ENCODE data around the gene NRF1. TPM values are rescaled to one million over a fixed set of nuclear protein-coding genes. Genes with fewer than 3 reads are reported as not detected.

Gene NRF1
- total and polyA plus RNA-seq, 4 experiments from 2014 or later, result 22.8 to 40.0 (median 30.8) TPM

- intact Hi-C loops (cut with micrococcal nuclease), result no loop called here
- peaks cover 21 to 41% (median 35%) of the 10 kb centered on the region in 4 donors for H3K4me1 Mint-ChIP-seq
- peak overlapping the region in 5 of 7 donors; percentile 67 to 89 (median 83) for H3K27ac Mint-ChIP-seq
- POLR2A ChIA-PET (ENCODE audit: partially characterized antibody), result no interaction called here
- peaks cover 0 to 9% of the 10 kb centered on the region in 2 donors for H3K36me3 Mint-ChIP-seq
- Histone ChIP-seq H3K4me1 (ENCODE audit: insufficient read depth, low read length) (peaks cover 12% of the 10 kb centered on the region), H3K4me3 (ENCODE audit: low read length in 2 of 2) (no peak overlapping the region), H3K27me3 (ENCODE audit: insufficient read depth, low read length) (no peaks in the 10 kb centered on the region), H3K27ac (ENCODE audit: low read depth, low read length) (no peak overlapping the region), H3K36me3 (ENCODE audit: insufficient read depth, low read length) (no peaks in the 10 kb centered on the region), H3K9me3 (ENCODE audit: control insufficient read depth in 1 of 2, low read length in 2 of 2) (no peaks in the 10 kb centered on the region)
- H3K4me3 Mint-ChIP-seq, result no peak overlapping the region
- DNase-seq, result no peak
- no peaks in the 10 kb centered on the region for H3K27me3 Mint-ChIP-seq
- CTCF ChIA-PET (ENCODE audit: partially characterized antibody), result interaction anchor here (1.0 to 1.1 kb wide), 3 partner anchors 16 to 106 kb away, joined by 3 read pairs; no protein-coding TSS in a partner anchor
- no peaks in the 10 kb centered on the region for H3K9me3 Mint-ChIP-seq
Observed at GRCh38 chr7:129606803-129607202, 4.7 kb upstream of the NRF1 start.

DNA sequence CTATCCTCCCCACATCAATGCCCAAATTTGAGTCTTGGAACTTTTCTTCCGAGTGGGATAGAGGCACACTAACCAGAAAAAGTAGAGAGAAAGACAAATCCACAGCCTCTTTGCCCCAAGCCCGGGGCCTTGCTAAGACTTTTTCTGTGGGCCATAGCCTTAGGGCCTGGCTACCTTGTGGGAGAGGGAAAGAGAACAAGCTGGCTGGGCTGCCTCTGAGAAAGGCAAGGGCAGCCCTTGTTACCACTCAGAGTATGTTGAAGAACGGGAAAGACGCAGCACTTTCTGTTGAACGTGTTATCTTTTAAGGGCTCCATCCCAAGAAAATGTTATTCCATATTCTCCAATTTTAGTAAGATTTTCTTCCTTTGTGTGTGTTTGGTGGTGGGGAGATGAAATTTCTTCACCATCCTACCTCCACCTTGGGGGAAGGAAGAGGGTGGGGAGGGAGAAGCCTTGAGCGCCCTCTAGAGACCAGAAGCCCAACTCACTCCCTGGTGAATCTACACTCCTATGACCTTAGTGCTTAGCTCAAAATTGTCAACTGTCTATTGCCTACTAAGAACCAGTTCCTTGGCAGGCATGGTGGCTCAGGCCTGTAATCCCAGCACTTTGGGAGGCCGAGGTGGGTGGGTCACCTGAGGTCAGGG, 3.9 kb upstream of the NRF1 start:
- peaks cover 0 to 12% of the 10 kb centered on the region in 2 donors for H3K36me3 Mint-ChIP-seq
- no peaks in the 10 kb centered on the region for H3K9me3 Mint-ChIP-seq
- H3K27me3 ChIP-seq (ENCODE audit: insufficient read depth, low read length), result no peaks in the 10 kb centered on the region
- intact Hi-C loops (cut with micrococcal nuclease), result no loop called here
- peak; percentile 26 to 54 (median 38) for DNase-seq
- H3K27ac Mint-ChIP-seq, result peak overlapping the region in 3 of 7 donors; percentile 32 to 70 (median 36)
- no peak overlapping the region for H3K27ac ChIP-seq (ENCODE audit: low read depth, low read length)
- no peak overlapping the region for H3K4me3 Mint-ChIP-seq
- no peaks in the 10 kb centered on the region for H3K9me3 ChIP-seq (ENCODE audit: control insufficient read depth in 1 of 2, low read length in 2 of 2)
- H3K27me3 Mint-ChIP-seq, result no peaks in the 10 kb centered on the region
- peaks cover 12% of the 10 kb centered on the region for H3K4me1 ChIP-seq (ENCODE audit: insufficient read depth, low read length)
- CTCF ChIA-PET (ENCODE audit: partially characterized antibody), result interaction anchor here (0.7 to 1.2 kb wide), 5 partner anchors 13 to 240 kb away, joined by 3 to 5 read pairs (median 3); no protein-coding TSS in a partner anchor
- POLR2A ChIA-PET (ENCODE audit: partially characterized antibody), result no interaction called here
- H3K4me3 ChIP-seq (ENCODE audit: low read length in 2 of 2), result no peak overlapping the region
- no peaks in the 10 kb centered on the region for H3K36me3 ChIP-seq (ENCODE audit: insufficient read depth, low read length)
- H3K4me1 Mint-ChIP-seq, result peaks cover 22 to 45% (median 37%) of the 10 kb centered on the region in 4 donors

- Histone ChIP-seq H3K4me3 (ENCODE audit: low read length in 2 of 2) (no peak overlapping the region), H3K27me3 (ENCODE audit: insufficient read depth, low read length) (no peaks in the 10 kb centered on the region), H3K9me3 (ENCODE audit: control insufficient read depth in 1 of 2, low read length in 2 of 2) (no peaks in the 10 kb centered on the region), H3K27ac (ENCODE audit: low read depth, low read length) (no peak overlapping the region), H3K36me3 (ENCODE audit: insufficient read depth, low read length) (no peaks in the 10 kb centered on the region), H3K4me1 (ENCODE audit: insufficient read depth, low read length) (peaks cover 28% of the 10 kb centered on the region)
- intact Hi-C loops (cut with micrococcal nuclease), result loop anchor here (2.0 to 5.0 kb wide), 2 partner anchors 177 to 385 kb away; partner anchors contain the start of genes AHCYL2 and STRIP2
- Mint-ChIP-seq H3K36me3 (peaks cover 0 to 16% of the 10 kb centered on the region in 2 donors), H3K4me3 (peak overlapping the region; percentile 46 to 98 (median 94)), H3K27me3 (no peaks in the 10 kb centered on the region), H3K4me1 (peaks cover 29 to 54% (median 45%) of the 10 kb centered on the region in 4 donors), H3K27ac (peak overlapping the region; percentile 59 to 96 (median 86)), H3K9me3 (no peaks in the 10 kb centered on the region)
- ChIA-PET CTCF (ENCODE audit: partially characterized antibody) (no interaction called here), POLR2A (ENCODE audit: partially characterized antibody) (no interaction called here)
- no peak for DNase-seq
Observed at GRCh38 chr7:129609666-129610065, 1.9 kb upstream of the NRF1 start.

DNA sequence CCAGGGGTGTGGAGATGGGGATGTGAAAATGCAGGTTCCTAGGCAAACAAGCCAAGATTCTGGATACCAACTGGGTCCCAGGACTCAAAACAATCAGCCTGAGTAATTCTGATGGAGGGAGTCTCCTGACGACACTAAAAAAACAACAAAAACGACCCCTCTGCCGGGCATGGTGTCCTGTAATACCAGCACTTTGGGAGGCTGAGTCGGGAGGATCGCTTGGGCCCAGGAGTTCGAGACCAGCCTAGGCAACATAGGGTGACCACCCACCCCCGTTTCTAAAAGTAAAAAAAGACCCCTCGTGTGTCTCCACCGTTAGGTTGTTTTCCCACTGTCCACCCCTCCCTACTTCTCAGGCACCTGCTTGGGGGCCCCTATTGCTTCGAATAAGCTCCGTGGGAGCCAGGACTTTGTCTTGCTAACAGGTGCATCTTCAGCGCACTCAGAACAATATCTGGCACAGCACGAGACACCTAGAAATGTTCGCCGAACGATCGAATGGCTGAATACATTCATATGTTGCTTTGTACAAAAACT, 743 bp upstream of the NRF1 start:
- POLR2A ChIA-PET (ENCODE audit: partially characterized antibody), result interaction anchor here (0.9 to 3.0 kb wide), 6 partner anchors 16 to 385 kb away, joined by 3 to 11 read pairs (median 6); partner anchors contain the start of genes AHCYL2 and SMKR1

GRCh38 chr7:129612112-129613015, 844 bp downstream of the NRF1 start:
- peak; percentile 25 to 59 (median 38) for DNase-seq
- CTCF ChIA-PET (ENCODE audit: partially characterized antibody), result interaction anchor here (0.7 to 2.2 kb wide), 10 partner anchors 9 to 398 kb away, joined by 3 to 19 read pairs (median 4); no protein-coding TSS in a partner anchor
- Histone ChIP-seq H3K4me1 (ENCODE audit: insufficient read depth, low read length) (peaks cover 54% of the 10 kb centered on the region), H3K27me3 (ENCODE audit: insufficient read depth, low read length) (no peaks in the 10 kb centered on the region), H3K27ac (ENCODE audit: low read depth, low read length) (peak overlapping the region; percentile 79), H3K9me3 (ENCODE audit: control insufficient read depth in 1 of 2, low read length in 2 of 2) (no peaks in the 10 kb centered on the region), H3K36me3 (ENCODE audit: insufficient read depth, low read length) (no peaks in the 10 kb centered on the region), H3K4me3 (ENCODE audit: low read length in 2 of 2) (peak overlapping the region; percentile 70 to 92)
- H3K36me3 Mint-ChIP-seq, result peaks cover 0 to 16% of the 10 kb centered on the region in 2 donors
- H3K9me3 Mint-ChIP-seq, result no peaks in the 10 kb centered on the region
- no peaks in the 10 kb centered on the region for H3K27me3 Mint-ChIP-seq
- H3K4me1 Mint-ChIP-seq, result peaks cover 39 to 70% (median 57%) of the 10 kb centered on the region in 4 donors
- POLR2A ChIA-PET (ENCODE audit: partially characterized antibody), result interaction anchor here (0.7 to 3.0 kb wide), 15 partner anchors 9 to 593 kb away, joined by 3 to 11 read pairs (median 4); partner anchors contain the start of genes AHCYL2, KLHDC10, SMKR1 and STRIP2
- H3K27ac Mint-ChIP-seq, result peak overlapping the region; percentile 86 to 98 (median 96)
- intact Hi-C loops (cut with micrococcal nuclease), result loop anchor here (1.0 to 5.0 kb wide), 2 partner anchors 23 to 180 kb away; partner anchors contain the start of gene STRIP2
- H3K4me3 Mint-ChIP-seq, result peak overlapping the region; percentile 91 to 99 (median 96)

More for the DNA sequence above, 743 bp upstream of the NRF1 start:
- Histone ChIP-seq H3K4me3 (ENCODE audit: low read length in 2 of 2) (peak overlapping the region; percentile 95 to 98), H3K36me3 (ENCODE audit: insufficient read depth, low read length) (no peaks in the 10 kb centered on the region), H3K9me3 (ENCODE audit: control insufficient read depth in 1 of 2, low read length in 2 of 2) (no peaks in the 10 kb centered on the region), H3K27ac (ENCODE audit: low read depth, low read length) (peak overlapping the region; percentile 79), H3K4me1 (ENCODE audit: insufficient read depth, low read length) (peaks cover 39% of the 10 kb centered on the region), H3K27me3 (ENCODE audit: insufficient read depth, low read length) (no peaks in the 10 kb centered on the region)
- H3K4me3 Mint-ChIP-seq, result peak overlapping the region; percentile 90 to 98 (median 96)
- peaks cover 37 to 65% (median 52%) of the 10 kb centered on the region in 4 donors for H3K4me1 Mint-ChIP-seq
- no peak for DNase-seq
- peaks cover 0 to 16% of the 10 kb centered on the region in 2 donors for H3K36me3 Mint-ChIP-seq
- CTCF ChIA-PET (ENCODE audit: partially characterized antibody), result interaction anchor here (0.5 kb wide), 1 partner anchor 45 kb away, joined by 3 read pairs; no protein-coding TSS in a partner anchor
- no peaks in the 10 kb centered on the region for H3K9me3 Mint-ChIP-seq
- intact Hi-C loops (cut with micrococcal nuclease), result loop anchor here (1.0 to 5.0 kb wide), 5 partner anchors 108 to 386 kb away; partner anchors contain the start of genes AHCYL2, SMKR1 and STRIP2
- peak overlapping the region; percentile 92 to 98 (median 95) for H3K27ac Mint-ChIP-seq
- H3K27me3 Mint-ChIP-seq, result no peaks in the 10 kb centered on the region

DNA sequence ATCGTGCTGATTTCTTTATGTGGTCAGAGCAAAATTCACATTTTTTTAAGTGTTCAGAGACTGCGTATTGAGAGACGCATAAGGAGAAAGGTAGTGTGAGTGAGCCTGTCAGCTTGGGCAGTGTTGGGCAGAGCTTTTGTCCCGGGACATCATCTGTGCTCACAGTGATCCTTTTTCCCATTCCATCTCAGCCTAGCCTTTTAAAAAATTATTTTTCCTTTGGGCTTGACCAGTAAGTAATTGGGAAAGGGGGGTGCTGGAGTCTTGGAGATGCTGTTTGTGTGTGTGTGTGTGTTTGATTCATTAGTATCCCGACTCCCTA, 1.5 kb downstream of the NRF1 start:
- Histone ChIP-seq H3K36me3 (ENCODE audit: insufficient read depth, low read length) (no peaks in the 10 kb centered on the region), H3K27me3 (ENCODE audit: insufficient read depth, low read length) (no peaks in the 10 kb centered on the region), H3K9me3 (ENCODE audit: control insufficient read depth in 1 of 2, low read length in 2 of 2) (no peaks in the 10 kb centered on the region), H3K4me3 (ENCODE audit: low read length in 2 of 2) (peak overlapping the region; percentile 70 to 92), H3K27ac (ENCODE audit: low read depth, low read length) (peak overlapping the region; percentile 79), H3K4me1 (ENCODE audit: insufficient read depth, low read length) (peaks cover 60% of the 10 kb centered on the region)
- ChIA-PET CTCF (ENCODE audit: partially characterized antibody) (interaction anchor here (0.7 to 2.2 kb wide), 10 partner anchors 10 to 398 kb away, joined by 3 to 19 read pairs (median 4); no protein-coding TSS in a partner anchor), POLR2A (ENCODE audit: partially characterized antibody) (interaction anchor here (0.7 to 3.0 kb wide), 8 partner anchors 8 to 592 kb away, joined by 3 to 11 read pairs (median 6); partner anchors contain the start of genes AHCYL2, SMKR1, STRIP2 and TMEM209)
- no peaks in the 10 kb centered on the region for H3K27me3 Mint-ChIP-seq
- DNase-seq, result no peak
- H3K4me3 Mint-ChIP-seq, result peak overlapping the region; percentile 91 to 99 (median 96)
- peaks cover 45 to 74% (median 61%) of the 10 kb centered on the region in 4 donors for H3K4me1 Mint-ChIP-seq
- peak overlapping the region; percentile 86 to 98 (median 96) for H3K27ac Mint-ChIP-seq
- H3K9me3 Mint-ChIP-seq, result no peaks in the 10 kb centered on the region
- intact Hi-C loops (cut with micrococcal nuclease), result loop anchor here (5.0 kb wide), 1 partner anchor 181 kb away; the partner anchor contains the start of gene STRIP2
- peaks cover 0 to 16% of the 10 kb centered on the region in 2 donors for H3K36me3 Mint-ChIP-seq
